HCT116 (cell line): ENCODE data around the gene CSNK1E. TPM values are rescaled to one million over a fixed set of nuclear protein-coding genes. Genes with fewer than 3 reads are reported as not detected.

Experiments
- ATAC-seq: fragments of 200-7000 bp; cut with Tn5 transposase; 2 replicates; pipeline ENCODE4 v1.9.1; 2020; ENCODE audit warnings: mild to moderate bottlenecking, moderate library complexity
- BruUV-seq: library from RNA; stranded (reverse); fragments of 400-500 nt; replicated peaks from 2 replicates; lab custom pipeline; 2021; lab: Mats Ljungman, UMichigan
- CTCF ChIA-PET: fragments of 300-600 bp; sonication (Branson Sonifier 250); formaldehyde crosslinking; loops from one replicate; lab custom pipeline; 2021; ENCODE audit warnings: antibody characterized with exemption; lab: Charles Lee
- POLR2A ChIA-PET: fragments of 300-600, 350-600 bp; sonication (Branson Sonifier 250); formaldehyde crosslinking; loops from one replicate; lab custom pipeline; 2021; ENCODE audit warnings: antibody characterized with exemption; lab: Charles Lee
- RAD21 ChIA-PET, 2 experiments: fragments of 300-600 bp; sonication (Branson Sonifier 250); formaldehyde crosslinking; loops; one replicate each; lab custom pipeline; 2023; ENCODE audit warnings: low total read pairs in 2 of 2; ENCODE audit not compliant: uncharacterized antibody in 2 of 2, unreplicated experiment in 2 of 2, low non-redundant PET in 1 of 2; lab: Charles Lee
- DNase-seq: peaks from one replicate; pipeline ENCODE4 v3.0.0-alpha.2; 2010; ENCODE audit warnings: low read depth, low spot score
- H2AFZ ChIP-seq: fragments of 200-600 bp; shearing (Covaris generic), sonication (generic); 2 replicates; pipeline ENCODE4 v1.6.1; 2017; ENCODE audit warnings: low read depth, mixed run types, mixed read lengths, antibody characterized with exemption, low read length; ENCODE audit not compliant: poor library complexity, severe bottlenecking
- H3K27ac ChIP-seq: 2 replicates; pipeline ENCODE4 v1.5.1; 2012; ENCODE audit warnings: low read depth, low read length
- H3K27me3 ChIP-seq: fragments of 200-600 bp; sonication (generic); 2 replicates; pipeline ENCODE4 v1.6.1; 2016; ENCODE audit warnings: mixed run types, low read length, mixed read lengths; ENCODE audit not compliant: insufficient read depth
- H3K36me3 ChIP-seq, 2 experiments: fragments of 200-500 bp in 1 of 2; fragments of 200-600 bp in 1 of 2; sonication (Bioruptor generic) in 1 of 2; sonication (generic) in 1 of 2; 2 replicates each; pipeline versions ENCODE4 v1.5.1 to v1.6.1; 2014 to 2016; ENCODE audit warnings: low read length in 2 of 2, inconsistent platforms in 1 of 2, mixed read lengths in 1 of 2, mixed run types in 1 of 2; ENCODE audit not compliant: insufficient read depth in 2 of 2, control insufficient read depth in 1 of 2
- H3K4me1 ChIP-seq, 2 experiments: fragments of 200-600 bp in 1 of 2; sonication (generic) in 1 of 2; 2 replicates each; pipeline versions ENCODE4 v1.5.1 to v1.6.1; 2012 to 2017; ENCODE audit warnings: low read length in 2 of 2, inconsistent platforms in 1 of 2, mild to moderate bottlenecking in 1 of 2, mixed read lengths in 1 of 2, mixed run types in 1 of 2, moderate library complexity in 1 of 2; ENCODE audit not compliant: insufficient read depth in 2 of 2, control insufficient read depth in 1 of 2
- H3K4me2 ChIP-seq: fragments of 200-600 bp; sonication (generic); 2 replicates; pipeline ENCODE4 v1.6.1; 2017; ENCODE audit warnings: mixed run types, low read length, mixed read lengths
- H3K4me3 ChIP-seq, 2 experiments: fragments of 200-600 bp in 1 of 2; sonication (generic) in 1 of 2; replicated peaks in 1 of 2; 2 replicates each; pipeline ENCODE4 v1.5.1; 2011 to 2016; ENCODE audit warnings: low read length in 2 of 2, control low read depth in 1 of 2, low read depth in 1 of 2, mild to moderate bottlenecking in 1 of 2, mixed read lengths in 1 of 2, mixed run types in 1 of 2
- H3K79me2 ChIP-seq: fragments of 200-600 bp; sonication (generic); 2 replicates; pipeline ENCODE4 v1.6.1; 2017; ENCODE audit warnings: mild to moderate bottlenecking, mixed run types, low read length, moderate library complexity, mixed read lengths; ENCODE audit not compliant: insufficient read depth
- H3K9ac ChIP-seq: fragments of 200-600 bp; sonication (generic); 2 replicates; pipeline ENCODE4 v1.6.1; 2016; ENCODE audit warnings: low read length, mixed read lengths
- H3K9me2 ChIP-seq: fragments of 200-600 bp; sonication (generic), shearing (Covaris generic); 2 replicates; pipeline ENCODE4 v1.6.1; 2017; ENCODE audit warnings: mixed run types, mild to moderate bottlenecking, moderate library complexity; ENCODE audit not compliant: insufficient read depth
- H3K9me3 ChIP-seq, 2 experiments: fragments of 200-500 bp in 1 of 2; fragments of 200-600 bp in 1 of 2; sonication (Bioruptor generic) in 1 of 2; sonication (generic) in 1 of 2; 2 replicates each; pipeline ENCODE4 v1.6.1; 2014 to 2017; ENCODE audit warnings: low read length in 2 of 2, mixed read lengths in 2 of 2, inconsistent platforms in 1 of 2, low read depth in 1 of 2, mild to moderate bottlenecking in 1 of 2, mixed run types in 1 of 2, moderate library complexity in 1 of 2; ENCODE audit not compliant: control insufficient read depth in 1 of 2, insufficient read depth in 1 of 2
- H4K20me1 ChIP-seq: fragments of 200-600 bp; sonication (generic), shearing (Covaris generic); 2 replicates; pipeline ENCODE4 v1.6.1; 2017; ENCODE audit warnings: mixed run types, mild to moderate bottlenecking, moderate library complexity; ENCODE audit not compliant: insufficient read depth
- ELF1 ChIP-seq: IDR thresholded peaks from 2 replicates; pipeline ENCODE4 v1.6.1; 2012; ENCODE audit warnings: low read depth, borderline replicate concordance
- EZH2phosphoT487 ChIP-seq: fragments of 200-600 bp; IDR thresholded peaks from 2 replicates; pipeline ENCODE4 v1.6.1; 2018; ENCODE audit warnings: antibody characterized with exemption, borderline replicate concordance
- FOSL1 ChIP-seq: IDR thresholded peaks from 2 replicates; pipeline ENCODE4 v1.6.1; 2012; ENCODE audit warnings: low read depth
- JUND ChIP-seq: IDR thresholded peaks from 2 replicates; pipeline ENCODE4 v1.6.1; 2012
- POLR2AphosphoS5 ChIP-seq: IDR thresholded peaks from 2 replicates; pipeline ENCODE4 v1.6.1; 2011; ENCODE audit warnings: mild to moderate bottlenecking, low read depth, low read length, moderate library complexity
- RAD21 ChIP-seq: IDR thresholded peaks from 2 replicates; pipeline ENCODE4 v1.6.1; 2012; ENCODE audit warnings: low read depth, mild to moderate bottlenecking
- SP1 ChIP-seq: IDR thresholded peaks from 2 replicates; pipeline ENCODE4 v1.6.1; 2012; ENCODE audit warnings: low read depth
- SRF ChIP-seq: IDR thresholded peaks from 2 replicates; pipeline ENCODE4 v1.6.1; 2012; ENCODE audit warnings: low read depth
- TCF7L2 ChIP-seq: IDR thresholded peaks from 2 replicates; pipeline ENCODE4 v1.7.0; 2011; ENCODE audit warnings: borderline replicate concordance, inconsistent platforms; ENCODE audit not compliant: insufficient read depth, insufficient read length; ENCODE audit errors: extremely low read depth
- YY1 ChIP-seq: IDR thresholded peaks from 2 replicates; pipeline ENCODE4 v1.6.1; 2011; ENCODE audit warnings: low read length, low read depth, moderate library complexity, mild to moderate bottlenecking; ENCODE audit not compliant: insufficient replicate concordance; ENCODE audit errors: extremely low read depth
- ZFX ChIP-seq: fragments of 450-650 bp; IDR thresholded peaks from 2 replicates; pipeline ENCODE4 v1.6.1; 2017
- ZNF274 ChIP-seq: fragments of 200-500 bp; sonication (Bioruptor generic); IDR thresholded peaks from 2 replicates; pipeline ENCODE4 v1.6.1; 2014; ENCODE audit warnings: mild to moderate bottlenecking, low read depth, low read length, inconsistent platforms
- intact Hi-C: fragments of 100-400 bp; cut with micrococcal nuclease; formaldehyde crosslinking; loops from 2 replicates; pipeline ENCODE4 v1.10.0; 2022
- total RNA-seq: library from RNA; stranded (reverse); gene quantifications from one replicate; pipeline ENCODE4 v1.2.1, GENCODE V29; 2021; ENCODE audit not compliant: unreplicated experiment
- TF ChIP-seq, protein P1 (sequence below), 3 experiments: fragments of 200-600 bp in 1 of 3; sonication (generic) in 1 of 3; IDR thresholded peaks in 2 of 3; conservative IDR thresholded peaks in 1 of 3; 2 replicates each; pipeline ENCODE4 v1.5.1; 2012 to 2017; ENCODE audit warnings: low read depth in 2 of 3, low read length in 2 of 3, antibody characterized with exemption in 1 of 3, borderline replicate concordance in 1 of 3, control low read depth in 1 of 3, mild to moderate bottlenecking in 1 of 3, mixed read lengths in 1 of 3, mixed run types in 1 of 3, moderate library complexity in 1 of 3; ENCODE audit not compliant: insufficient read depth in 1 of 3
- TF ChIP-seq, protein P2 (sequence below): IDR thresholded peaks from 2 replicates; pipeline ENCODE4 v1.6.1; 2011; ENCODE audit warnings: mild to moderate bottlenecking, low read length, moderate library complexity; ENCODE audit not compliant: insufficient replicate concordance; ENCODE audit errors: extremely low read depth
- TF ChIP-seq, protein P3 (sequence below): IDR thresholded peaks from 2 replicates; pipeline ENCODE4 v1.6.1; 2012
- TF ChIP-seq, protein P4 (sequence below): IDR thresholded peaks from 2 replicates; pipeline ENCODE4 v1.6.1; 2012

The CSNK1E gene
- total RNA-seq, 1 experiment from 2014 or later = 190 TPM

DNA sequence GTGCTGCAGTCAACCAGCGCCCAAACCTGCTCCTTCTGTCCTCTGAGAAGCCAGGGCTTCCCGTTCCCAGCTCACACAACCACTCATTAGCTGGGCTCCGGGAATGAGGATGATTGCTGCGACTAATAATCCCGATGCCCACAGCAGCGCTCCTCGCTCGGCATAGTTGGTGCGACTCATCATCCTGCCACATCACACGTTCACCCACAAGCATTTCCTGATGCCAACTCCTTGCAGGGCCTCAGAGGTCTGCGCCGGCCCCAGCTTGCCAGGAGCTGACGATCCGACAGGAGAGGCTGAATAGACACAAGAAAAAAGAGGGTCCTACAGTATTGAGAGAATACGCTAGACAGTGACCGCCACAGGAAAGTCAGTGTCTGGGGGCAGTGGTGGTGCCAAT, 10.6 kb upstream of the CSNK1E start:
- Histone ChIP-seq H3K9ac (peak overlapping the region; percentile 20), H3K36me3 (no peaks in the 10 kb centered on the region), H3K27me3 (no peaks in the 10 kb centered on the region), H3K4me3 (peak overlapping the region in 1 of 2 experiments; percentile 3; a peak in 2 of 4 replicates), H4K20me1 (no peaks in the 10 kb centered on the region), H2AFZ (no peak overlapping the region), H3K27ac (peak overlapping the region; percentile 48), H3K9me2 (no peaks in the 10 kb centered on the region), H3K79me2 (no peaks in the 10 kb centered on the region), H3K4me1 (peaks cover 6 to 17% of the 10 kb centered on the region in 2 experiments; a peak in 3 of 4 replicates), H3K4me2 (peak overlapping the region; percentile 51), H3K9me3 (no peaks in the 10 kb centered on the region)
- no TSS peak for BruUV-seq
- DNase-seq (no peak), ATAC-seq (peak; percentile 83)
- TF ChIP-seq TCF7L2 (no peak), FOSL1 (peak; percentile 47), SP1 (peak; percentile 50), EZH2phosphoT487 (no peak)
- CTCF ChIA-PET = no interaction called here
- RAD21 ChIA-PET = no interaction called here
- intact Hi-C loops = no loop called here
- POLR2A ChIA-PET = interaction anchor here (1.2 to 2.3 kb wide), 2 partner anchors 9 to 10 kb away, joined by 4 to 9 read pairs; no protein-coding TSS in a partner anchor

DNA sequence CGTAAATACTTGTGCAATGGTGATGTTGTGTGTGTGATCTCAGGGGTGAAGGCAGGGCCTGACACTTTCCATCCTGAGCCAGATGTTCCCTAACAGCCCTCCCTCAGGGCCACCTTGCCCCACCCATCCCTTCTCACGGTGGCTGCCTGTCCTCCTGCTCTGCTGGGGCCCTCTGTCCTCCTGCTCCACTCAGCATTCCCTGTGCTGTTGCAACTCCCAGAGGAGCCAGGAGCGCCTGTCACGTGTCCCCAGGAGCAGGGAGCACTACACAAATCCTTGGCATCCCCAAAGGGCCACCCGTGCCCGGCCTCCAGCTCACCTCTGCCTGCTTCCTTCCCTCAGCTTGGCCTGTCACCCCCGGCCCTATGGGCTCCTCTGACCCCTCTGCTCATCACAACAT, 10.2 kb upstream of the CSNK1E start:
- RAD21 ChIA-PET = no interaction called here
- ATAC-seq = peak; percentile 61
- Histone ChIP-seq H3K36me3 (no peaks in the 10 kb centered on the region), H3K4me1 (peaks cover 6 to 17% of the 10 kb centered on the region in 2 experiments; a peak in 3 of 4 replicates), H4K20me1 (no peaks in the 10 kb centered on the region), H3K4me2 (peak overlapping the region; percentile 51), H3K9ac (peak overlapping the region; percentile 20), H3K9me3 (no peaks in the 10 kb centered on the region), H3K4me3 (peak overlapping the region in 1 of 2 experiments; percentile 3; a peak in 2 of 4 replicates), H3K27ac (peak overlapping the region; percentile 48), H2AFZ (no peak overlapping the region), H3K79me2 (no peaks in the 10 kb centered on the region), H3K9me2 (no peaks in the 10 kb centered on the region), H3K27me3 (no peaks in the 10 kb centered on the region)
- intact Hi-C loops = no loop called here
- CTCF ChIA-PET = no interaction called here
- no TSS peak for BruUV-seq
- POLR2A ChIA-PET = interaction anchor here (1.2 to 2.3 kb wide), 2 partner anchors 9 kb away, joined by 4 to 9 read pairs; no protein-coding TSS in a partner anchor
- no peak for DNase-seq
- TF ChIP-seq YY1 = no peak
- no peak for TF ChIP-seq FOSL1
- TF ChIP-seq SRF = no peak
- no peak for TF ChIP-seq POLR2AphosphoS5
- TF ChIP-seq, protein P1, sequence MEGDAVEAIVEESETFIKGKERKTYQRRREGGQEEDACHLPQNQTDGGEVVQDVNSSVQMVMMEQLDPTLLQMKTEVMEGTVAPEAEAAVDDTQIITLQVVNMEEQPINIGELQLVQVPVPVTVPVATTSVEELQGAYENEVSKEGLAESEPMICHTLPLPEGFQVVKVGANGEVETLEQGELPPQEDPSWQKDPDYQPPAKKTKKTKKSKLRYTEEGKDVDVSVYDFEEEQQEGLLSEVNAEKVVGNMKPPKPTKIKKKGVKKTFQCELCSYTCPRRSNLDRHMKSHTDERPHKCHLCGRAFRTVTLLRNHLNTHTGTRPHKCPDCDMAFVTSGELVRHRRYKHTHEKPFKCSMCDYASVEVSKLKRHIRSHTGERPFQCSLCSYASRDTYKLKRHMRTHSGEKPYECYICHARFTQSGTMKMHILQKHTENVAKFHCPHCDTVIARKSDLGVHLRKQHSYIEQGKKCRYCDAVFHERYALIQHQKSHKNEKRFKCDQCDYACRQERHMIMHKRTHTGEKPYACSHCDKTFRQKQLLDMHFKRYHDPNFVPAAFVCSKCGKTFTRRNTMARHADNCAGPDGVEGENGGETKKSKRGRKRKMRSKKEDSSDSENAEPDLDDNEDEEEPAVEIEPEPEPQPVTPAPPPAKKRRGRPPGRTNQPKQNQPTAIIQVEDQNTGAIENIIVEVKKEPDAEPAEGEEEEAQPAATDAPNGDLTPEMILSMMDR (IDR thresholded peaks at IDR 0.05 in 2 of 3, conservative IDR thresholded peaks at IDR 0.05 in 1 of 3; ENCODE audit: borderline replicate concordance in 1 of 3, insufficient read depth in 1 of 3, low read depth in 2 of 3, low read length in 2 of 3) = no peak
- TF ChIP-seq RAD21 = no peak
- no peak for TF ChIP-seq ZNF274
- TF ChIP-seq ZFX = no peak
- TF ChIP-seq JUND = no peak
- no peak for TF ChIP-seq SP1
- TF ChIP-seq, protein P2, sequence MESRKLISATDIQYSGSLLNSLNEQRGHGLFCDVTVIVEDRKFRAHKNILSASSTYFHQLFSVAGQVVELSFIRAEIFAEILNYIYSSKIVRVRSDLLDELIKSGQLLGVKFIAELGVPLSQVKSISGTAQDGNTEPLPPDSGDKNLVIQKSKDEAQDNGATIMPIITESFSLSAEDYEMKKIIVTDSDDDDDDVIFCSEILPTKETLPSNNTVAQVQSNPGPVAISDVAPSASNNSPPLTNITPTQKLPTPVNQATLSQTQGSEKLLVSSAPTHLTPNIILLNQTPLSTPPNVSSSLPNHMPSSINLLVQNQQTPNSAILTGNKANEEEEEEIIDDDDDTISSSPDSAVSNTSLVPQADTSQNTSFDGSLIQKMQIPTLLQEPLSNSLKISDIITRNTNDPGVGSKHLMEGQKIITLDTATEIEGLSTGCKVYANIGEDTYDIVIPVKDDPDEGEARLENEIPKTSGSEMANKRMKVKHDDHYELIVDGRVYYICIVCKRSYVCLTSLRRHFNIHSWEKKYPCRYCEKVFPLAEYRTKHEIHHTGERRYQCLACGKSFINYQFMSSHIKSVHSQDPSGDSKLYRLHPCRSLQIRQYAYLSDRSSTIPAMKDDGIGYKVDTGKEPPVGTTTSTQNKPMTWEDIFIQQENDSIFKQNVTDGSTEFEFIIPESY = no peak
- no peak for TF ChIP-seq EZH2phosphoT487
- TF ChIP-seq, protein P3, sequence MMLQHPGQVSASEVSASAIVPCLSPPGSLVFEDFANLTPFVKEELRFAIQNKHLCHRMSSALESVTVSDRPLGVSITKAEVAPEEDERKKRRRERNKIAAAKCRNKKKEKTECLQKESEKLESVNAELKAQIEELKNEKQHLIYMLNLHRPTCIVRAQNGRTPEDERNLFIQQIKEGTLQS = no peak
- TF ChIP-seq ELF1 = no peak
- TF ChIP-seq, protein P4, sequence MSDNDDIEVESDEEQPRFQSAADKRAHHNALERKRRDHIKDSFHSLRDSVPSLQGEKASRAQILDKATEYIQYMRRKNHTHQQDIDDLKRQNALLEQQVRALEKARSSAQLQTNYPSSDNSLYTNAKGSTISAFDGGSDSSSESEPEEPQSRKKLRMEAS = no peak
